H1 (cell line): ENCODE data around the gene FAM120C. TPM values are rescaled to one million over a fixed set of nuclear protein-coding genes. Genes with fewer than 3 reads are reported as not detected.

ENCODE experiments used
- ATF2 ChIP-seq: IDR thresholded peaks from 2 replicates; pipeline ENCODE4 v1.6.1; 2012; ENCODE audit warnings: low read length, inconsistent platforms
- EP300 ChIP-seq, 2 experiments: IDR thresholded peaks; 1 replicate in 1 of 2; 2 replicates in 1 of 2; pipeline ENCODE4 v1.6.1; 2011 to 2012; ENCODE audit warnings: low read depth in 2 of 2, low read length in 2 of 2, mild to moderate bottlenecking in 2 of 2, borderline replicate concordance in 1 of 2, inconsistent platforms in 1 of 2, moderate library complexity in 1 of 2
- EZH2 ChIP-seq: fragments of 200-600 bp; sonication (generic); IDR thresholded peaks from 2 replicates; pipeline ENCODE4 v1.7.1; 2012; ENCODE audit warnings: low read depth, mild to moderate bottlenecking, moderate library complexity, low read length, inconsistent platforms; ENCODE audit not compliant: severe bottlenecking
- SIRT6 ChIP-seq: IDR thresholded peaks from one replicate; pipeline ENCODE4 v1.7.1; 2012; ENCODE audit warnings: low read length, inconsistent platforms
- TAF7 ChIP-seq: optimal IDR thresholded peaks from 2 replicates; pipeline ENCODE3; 2011; ENCODE audit warnings: low read depth, mild to moderate bottlenecking, inconsistent platforms, low read length, moderate library complexity, borderline replicate concordance
- TBP ChIP-seq: IDR thresholded peaks from 2 replicates; pipeline ENCODE4 v1.6.1; 2011; ENCODE audit warnings: low read depth, low read length, improper control_type of control experiment
- USF2 ChIP-seq: IDR thresholded peaks from 2 replicates; pipeline ENCODE4 v1.6.1; 2011; ENCODE audit warnings: low read length, improper control_type of control experiment
- polyA plus RNA-seq, 7 experiments: library from polyadenylated mRNA; depleted of rRNA in 3 of 7; stranded (reverse) in 5 of 7; unstranded in 2 of 7; fragments of >200 nt in 5 of 7; fragments of 200-250 nt in 2 of 7; gene quantifications; 1 replicate in 5 of 7; 2 replicates in 1 of 7; 4 replicates in 1 of 7; pipeline versions ENCODE4 v1.2.1 to v1.2.3, GENCODE V29; 2011 to 2013; ENCODE audit warnings: missing spikeins in 2 of 7, mixed read lengths in 2 of 7
- total RNA-seq: library from RNA; stranded (reverse); fragmentation: NEBNext Ultra II Directional; extraction: Animal tissue kit (Norgen Biotek cat#: 25700); gene quantifications from 2 replicates; pipeline ENCODE4 v1.2.1, GENCODE V29; 2021
- TF ChIP-seq, protein P1 (sequence below): fragments of 300-600 bp; sonication (generic); IDR thresholded peaks from 2 replicates; pipeline ENCODE4 v1.7.1; 2012; ENCODE audit warnings: low read length, moderate library complexity, mild to moderate bottlenecking, inconsistent platforms; ENCODE audit not compliant: insufficient replicate concordance

The FAM120C gene
- total and polyA plus RNA-seq, 2 of the 8 experiments (the other 6 are each of a cell fraction or from before 2014, with no cell fraction given), result 4.4 to 8.1 TPM

- TF ChIP-seq, protein P1, sequence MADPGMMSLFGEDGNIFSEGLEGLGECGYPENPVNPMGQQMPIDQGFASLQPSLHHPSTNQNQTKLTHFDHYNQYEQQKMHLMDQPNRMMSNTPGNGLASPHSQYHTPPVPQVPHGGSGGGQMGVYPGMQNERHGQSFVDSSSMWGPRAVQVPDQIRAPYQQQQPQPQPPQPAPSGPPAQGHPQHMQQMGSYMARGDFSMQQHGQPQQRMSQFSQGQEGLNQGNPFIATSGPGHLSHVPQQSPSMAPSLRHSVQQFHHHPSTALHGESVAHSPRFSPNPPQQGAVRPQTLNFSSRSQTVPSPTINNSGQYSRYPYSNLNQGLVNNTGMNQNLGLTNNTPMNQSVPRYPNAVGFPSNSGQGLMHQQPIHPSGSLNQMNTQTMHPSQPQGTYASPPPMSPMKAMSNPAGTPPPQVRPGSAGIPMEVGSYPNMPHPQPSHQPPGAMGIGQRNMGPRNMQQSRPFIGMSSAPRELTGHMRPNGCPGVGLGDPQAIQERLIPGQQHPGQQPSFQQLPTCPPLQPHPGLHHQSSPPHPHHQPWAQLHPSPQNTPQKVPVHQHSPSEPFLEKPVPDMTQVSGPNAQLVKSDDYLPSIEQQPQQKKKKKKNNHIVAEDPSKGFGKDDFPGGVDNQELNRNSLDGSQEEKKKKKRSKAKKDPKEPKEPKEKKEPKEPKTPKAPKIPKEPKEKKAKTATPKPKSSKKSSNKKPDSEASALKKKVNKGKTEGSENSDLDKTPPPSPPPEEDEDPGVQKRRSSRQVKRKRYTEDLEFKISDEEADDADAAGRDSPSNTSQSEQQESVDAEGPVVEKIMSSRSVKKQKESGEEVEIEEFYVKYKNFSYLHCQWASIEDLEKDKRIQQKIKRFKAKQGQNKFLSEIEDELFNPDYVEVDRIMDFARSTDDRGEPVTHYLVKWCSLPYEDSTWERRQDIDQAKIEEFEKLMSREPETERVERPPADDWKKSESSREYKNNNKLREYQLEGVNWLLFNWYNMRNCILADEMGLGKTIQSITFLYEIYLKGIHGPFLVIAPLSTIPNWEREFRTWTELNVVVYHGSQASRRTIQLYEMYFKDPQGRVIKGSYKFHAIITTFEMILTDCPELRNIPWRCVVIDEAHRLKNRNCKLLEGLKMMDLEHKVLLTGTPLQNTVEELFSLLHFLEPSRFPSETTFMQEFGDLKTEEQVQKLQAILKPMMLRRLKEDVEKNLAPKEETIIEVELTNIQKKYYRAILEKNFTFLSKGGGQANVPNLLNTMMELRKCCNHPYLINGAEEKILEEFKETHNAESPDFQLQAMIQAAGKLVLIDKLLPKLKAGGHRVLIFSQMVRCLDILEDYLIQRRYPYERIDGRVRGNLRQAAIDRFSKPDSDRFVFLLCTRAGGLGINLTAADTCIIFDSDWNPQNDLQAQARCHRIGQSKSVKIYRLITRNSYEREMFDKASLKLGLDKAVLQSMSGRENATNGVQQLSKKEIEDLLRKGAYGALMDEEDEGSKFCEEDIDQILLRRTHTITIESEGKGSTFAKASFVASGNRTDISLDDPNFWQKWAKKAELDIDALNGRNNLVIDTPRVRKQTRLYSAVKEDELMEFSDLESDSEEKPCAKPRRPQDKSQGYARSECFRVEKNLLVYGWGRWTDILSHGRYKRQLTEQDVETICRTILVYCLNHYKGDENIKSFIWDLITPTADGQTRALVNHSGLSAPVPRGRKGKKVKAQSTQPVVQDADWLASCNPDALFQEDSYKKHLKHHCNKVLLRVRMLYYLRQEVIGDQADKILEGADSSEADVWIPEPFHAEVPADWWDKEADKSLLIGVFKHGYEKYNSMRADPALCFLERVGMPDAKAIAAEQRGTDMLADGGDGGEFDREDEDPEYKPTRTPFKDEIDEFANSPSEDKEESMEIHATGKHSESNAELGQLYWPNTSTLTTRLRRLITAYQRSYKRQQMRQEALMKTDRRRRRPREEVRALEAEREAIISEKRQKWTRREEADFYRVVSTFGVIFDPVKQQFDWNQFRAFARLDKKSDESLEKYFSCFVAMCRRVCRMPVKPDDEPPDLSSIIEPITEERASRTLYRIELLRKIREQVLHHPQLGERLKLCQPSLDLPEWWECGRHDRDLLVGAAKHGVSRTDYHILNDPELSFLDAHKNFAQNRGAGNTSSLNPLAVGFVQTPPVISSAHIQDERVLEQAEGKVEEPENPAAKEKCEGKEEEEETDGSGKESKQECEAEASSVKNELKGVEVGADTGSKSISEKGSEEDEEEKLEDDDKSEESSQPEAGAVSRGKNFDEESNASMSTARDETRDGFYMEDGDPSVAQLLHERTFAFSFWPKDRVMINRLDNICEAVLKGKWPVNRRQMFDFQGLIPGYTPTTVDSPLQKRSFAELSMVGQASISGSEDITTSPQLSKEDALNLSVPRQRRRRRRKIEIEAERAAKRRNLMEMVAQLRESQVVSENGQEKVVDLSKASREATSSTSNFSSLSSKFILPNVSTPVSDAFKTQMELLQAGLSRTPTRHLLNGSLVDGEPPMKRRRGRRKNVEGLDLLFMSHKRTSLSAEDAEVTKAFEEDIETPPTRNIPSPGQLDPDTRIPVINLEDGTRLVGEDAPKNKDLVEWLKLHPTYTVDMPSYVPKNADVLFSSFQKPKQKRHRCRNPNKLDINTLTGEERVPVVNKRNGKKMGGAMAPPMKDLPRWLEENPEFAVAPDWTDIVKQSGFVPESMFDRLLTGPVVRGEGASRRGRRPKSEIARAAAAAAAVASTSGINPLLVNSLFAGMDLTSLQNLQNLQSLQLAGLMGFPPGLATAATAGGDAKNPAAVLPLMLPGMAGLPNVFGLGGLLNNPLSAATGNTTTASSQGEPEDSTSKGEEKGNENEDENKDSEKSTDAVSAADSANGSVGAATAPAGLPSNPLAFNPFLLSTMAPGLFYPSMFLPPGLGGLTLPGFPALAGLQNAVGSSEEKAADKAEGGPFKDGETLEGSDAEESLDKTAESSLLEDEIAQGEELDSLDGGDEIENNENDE, result no peak
- TF ChIP-seq ATF2 (no peak), TBP (no peak), EP300 (IDR thresholded peaks at IDR 0.05; ENCODE audit: borderline replicate concordance in 1 of 2, low read depth in 2 of 2, low read length in 2 of 2) (no peak), SIRT6 (no peak), TAF7 (no peak), USF2 (no peak), EZH2 (no peak)
These were observed 16.1 kb downstream of the FAM120C start (continued) for GRCh38 chrX:54166915-54167314.
